Measurements from ENCODE around the gene GLP1R. TPM values are rescaled to one million over a fixed set of nuclear protein-coding genes. Genes with fewer than 3 reads are reported as not detected.

The GLP1R gene
- total RNA-seq, 1 experiment from 2014 or later: not detected

GRCh38 chr6:39021041-39021440, 27.5 kb upstream of the GLP1R start:
- no peaks in the 10 kb centered on the region for H3K79me2 ChIP-seq (ENCODE audit: insufficient read depth, low read length)
- ATAC-seq (no peak), DNase-seq (ENCODE audit: low read depth, low spot score) (no peak)
- ChIA-PET RAD21 (ENCODE audit: low non-redundant PET in 1 of 2, low total read pairs in 2 of 2, uncharacterized antibody in 2 of 2, unreplicated experiment in 2 of 2) (no interaction called here), CTCF (interaction anchor here (0.9 kb wide), 1 partner anchor 9 kb away, joined by 3 read pairs; no protein-coding TSS in a partner anchor), POLR2A (no interaction called here)
- intact Hi-C loops (cut with micrococcal nuclease): no loop called here
- no peaks in the 10 kb centered on the region for H3K4me1 ChIP-seq (ENCODE audit: control insufficient read depth in 1 of 2, insufficient read depth in 2 of 2, low read length in 2 of 2)
- H3K27ac ChIP-seq (ENCODE audit: low read depth, low read length): no peak overlapping the region
- no peak overlapping the region for H3K9ac ChIP-seq (ENCODE audit: low read length)
- no peaks in the 10 kb centered on the region for H3K36me3 ChIP-seq (ENCODE audit: control insufficient read depth in 1 of 2, insufficient read depth in 2 of 2, low read length in 2 of 2)
- H2AFZ ChIP-seq (ENCODE audit: low read depth, low read length, poor library complexity, severe bottlenecking): no peak overlapping the region
- no peak overlapping the region for H3K4me3 ChIP-seq (replicated peaks in 1 of 2; ENCODE audit: low read depth in 1 of 2, low read length in 2 of 2)
- H3K9me3 ChIP-seq (ENCODE audit: control insufficient read depth in 1 of 2, insufficient read depth in 1 of 2, low read depth in 1 of 2, low read length in 2 of 2): no peaks in the 10 kb centered on the region
- no TSS peak for BruUV-seq (replicated peaks)
- no peaks in the 10 kb centered on the region for H4K20me1 ChIP-seq (ENCODE audit: insufficient read depth)
- TF ChIP-seq REST (IDR thresholded peaks at IDR 0.05; ENCODE audit: low read depth) (no peak), EGR1 (IDR thresholded peaks at IDR 0.05; ENCODE audit: low read depth) (no peak), FOSL1 (IDR thresholded peaks at IDR 0.05; ENCODE audit: low read depth) (no peak), YY1 (IDR thresholded peaks at IDR 0.05; ENCODE audit: extremely low read depth, insufficient replicate concordance, low read depth, low read length) (no peak), CEBPB (IDR thresholded peaks at IDR 0.05; ENCODE audit: low read depth) (no peak), SP1 (IDR thresholded peaks at IDR 0.05; ENCODE audit: low read depth) (no peak), MAX (IDR thresholded peaks at IDR 0.05) (no peak), EZH2 (IDR thresholded peaks at IDR 0.05) (no peak), ELF1 (IDR thresholded peaks at IDR 0.05; ENCODE audit: borderline replicate concordance, low read depth) (no peak)
- no peaks in the 10 kb centered on the region for H3K9me2 ChIP-seq (ENCODE audit: insufficient read depth)
- peaks cover 61% of the 10 kb centered on the region for H3K27me3 ChIP-seq (ENCODE audit: insufficient read depth, low read length)
- H3K4me2 ChIP-seq (ENCODE audit: low read length): no peak overlapping the region
